ENCODE results near the gene PRR3. TPM values are rescaled to one million over a fixed set of nuclear protein-coding genes. Genes with fewer than 3 reads are reported as not detected.

PRR3 gene
- total RNA-seq, 4 donors from 2014 or later, result 3.8 to 10.6 (median 4.5) TPM

DNA sequence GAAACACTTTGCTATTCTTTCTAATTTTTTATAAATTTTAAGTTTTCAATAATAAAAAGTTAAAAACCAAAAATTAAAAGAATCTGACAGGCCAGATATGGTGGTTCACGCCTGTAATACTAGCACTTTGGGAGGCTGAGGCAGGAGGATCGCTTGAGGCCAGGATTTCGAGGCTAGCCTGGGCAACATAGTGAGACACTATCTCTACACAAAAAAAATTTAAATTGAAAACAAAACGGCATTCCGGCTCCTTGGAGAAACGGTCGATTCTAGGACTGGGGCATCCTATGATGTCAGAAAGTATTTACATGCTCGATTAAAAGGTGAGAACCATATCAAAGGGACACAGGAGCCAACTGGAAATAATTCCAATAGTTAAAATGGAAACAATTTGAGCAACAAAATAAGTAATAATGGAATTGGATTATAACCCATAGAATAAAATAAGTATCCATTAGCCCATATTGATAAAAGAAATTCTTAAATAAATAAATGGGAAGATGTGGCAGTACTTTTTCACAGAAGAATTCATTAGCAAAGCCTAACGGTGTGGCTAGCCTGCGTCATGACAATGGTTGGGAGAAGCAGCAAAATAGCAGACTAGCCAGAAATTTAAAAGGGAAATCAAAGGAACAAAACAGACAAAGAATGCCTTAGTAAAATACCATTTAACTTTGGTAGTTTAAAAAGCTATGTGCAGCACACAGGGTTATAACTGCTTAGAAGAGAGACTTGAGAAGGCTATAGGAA, 46.5 kb upstream of the PRR3 start:
- WGBS, result 79% methylated on average over 10 of the region's 10 CpGs
- peak; percentile 5 for DNase-seq (ENCODE audit: extremely low spot score)
- no peak overlapping the region for H3K27ac ChIP-seq (replicated peaks in 1 of 4)
- H3K9me3 ChIP-seq, result no peaks in the 10 kb centered on the region
- no peak overlapping the region for H3K4me3 ChIP-seq
- peaks cover 0 to 4% (median 0%) of the 10 kb centered on the region in 4 donors for H3K27me3 ChIP-seq
- no peaks in the 10 kb centered on the region for H3K36me3 ChIP-seq
- intact Hi-C loops (cut with DNase I), result no loop called here
- peaks cover 0 to 5% (median 2%) of the 10 kb centered on the region in 4 donors for H3K4me1 ChIP-seq
- TF ChIP-seq, protein P1, sequence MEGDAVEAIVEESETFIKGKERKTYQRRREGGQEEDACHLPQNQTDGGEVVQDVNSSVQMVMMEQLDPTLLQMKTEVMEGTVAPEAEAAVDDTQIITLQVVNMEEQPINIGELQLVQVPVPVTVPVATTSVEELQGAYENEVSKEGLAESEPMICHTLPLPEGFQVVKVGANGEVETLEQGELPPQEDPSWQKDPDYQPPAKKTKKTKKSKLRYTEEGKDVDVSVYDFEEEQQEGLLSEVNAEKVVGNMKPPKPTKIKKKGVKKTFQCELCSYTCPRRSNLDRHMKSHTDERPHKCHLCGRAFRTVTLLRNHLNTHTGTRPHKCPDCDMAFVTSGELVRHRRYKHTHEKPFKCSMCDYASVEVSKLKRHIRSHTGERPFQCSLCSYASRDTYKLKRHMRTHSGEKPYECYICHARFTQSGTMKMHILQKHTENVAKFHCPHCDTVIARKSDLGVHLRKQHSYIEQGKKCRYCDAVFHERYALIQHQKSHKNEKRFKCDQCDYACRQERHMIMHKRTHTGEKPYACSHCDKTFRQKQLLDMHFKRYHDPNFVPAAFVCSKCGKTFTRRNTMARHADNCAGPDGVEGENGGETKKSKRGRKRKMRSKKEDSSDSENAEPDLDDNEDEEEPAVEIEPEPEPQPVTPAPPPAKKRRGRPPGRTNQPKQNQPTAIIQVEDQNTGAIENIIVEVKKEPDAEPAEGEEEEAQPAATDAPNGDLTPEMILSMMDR (IDR thresholded peaks at IDR 0.05), result no peak
- TF ChIP-seq EP300 (IDR thresholded peaks at IDR 0.05) (no peak), POLR2A (IDR thresholded peaks at IDR 0.05; ENCODE audit: low read depth) (no peak), POLR2AphosphoS5 (IDR thresholded peaks at IDR 0.05) (no peak)

- H3K36me3 ChIP-seq, result no peaks in the 10 kb centered on the region
- H3K4me3 ChIP-seq, result no peak overlapping the region
- peaks cover 0 to 3% (median 0%) of the 10 kb centered on the region in 4 donors for H3K27me3 ChIP-seq
- peaks cover 0 to 8% (median 3%) of the 10 kb centered on the region in 4 donors for H3K4me1 ChIP-seq
- H3K27ac ChIP-seq (replicated peaks in 1 of 4), result no peak overlapping the region
- H3K9me3 ChIP-seq, result no peaks in the 10 kb centered on the region
- TF ChIP-seq POLR2A (IDR thresholded peaks at IDR 0.05; ENCODE audit: low read depth) (no peak), POLR2AphosphoS5 (IDR thresholded peaks at IDR 0.05) (no peak), EP300 (IDR thresholded peaks at IDR 0.05) (no peak)
- TF ChIP-seq, protein P1 (IDR thresholded peaks at IDR 0.05), result no peak
- 59% methylated on average over 5 of the region's 5 CpGs for WGBS
- intact Hi-C loops (cut with DNase I), result no loop called here
- peak; percentile 86 for DNase-seq (ENCODE audit: extremely low spot score)
Observed at GRCh38 chr6:30511169-30511546, 45.9 kb upstream of the PRR3 start.

DNA sequence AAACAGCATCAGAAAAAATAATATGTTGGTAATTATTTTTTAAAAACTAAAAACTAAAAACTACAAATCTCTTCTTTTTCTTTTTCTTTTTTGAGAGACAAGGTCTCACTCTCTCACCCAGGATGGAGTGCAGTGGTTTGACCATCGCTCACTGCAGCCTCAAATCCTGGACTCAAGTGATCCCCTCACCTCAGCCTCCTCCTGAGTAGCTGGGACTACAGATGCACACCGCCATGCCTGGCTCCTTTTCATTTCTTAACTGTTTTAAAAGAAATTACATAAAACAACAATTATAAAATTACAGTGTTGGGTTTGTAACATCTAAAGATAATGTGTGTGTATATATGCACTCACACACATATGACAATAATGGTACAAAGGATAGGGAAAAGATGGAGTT, 43.6 kb upstream of the PRR3 start:
- TF ChIP-seq POLR2AphosphoS5 (IDR thresholded peaks at IDR 0.05) (no peak), EP300 (IDR thresholded peaks at IDR 0.05) (no peak), POLR2A (IDR thresholded peaks at IDR 0.05; ENCODE audit: low read depth) (no peak)
- TF ChIP-seq, protein P1 (IDR thresholded peaks at IDR 0.05), result no peak
- no peaks in the 10 kb centered on the region for H3K36me3 ChIP-seq
- peak; percentile 53 for DNase-seq (ENCODE audit: extremely low spot score)
- H3K4me1 ChIP-seq, result peaks cover 5 to 14% (median 7%) of the 10 kb centered on the region in 4 donors
- WGBS, result 93% methylated on average over 2 of the region's 2 CpGs
- no peak overlapping the region for H3K4me3 ChIP-seq
- intact Hi-C loops (cut with DNase I), result no loop called here
- H3K9me3 ChIP-seq, result peaks cover 0 to 1% (median 0%) of the 10 kb centered on the region in 4 donors
- H3K27me3 ChIP-seq, result no peaks in the 10 kb centered on the region
- H3K27ac ChIP-seq (replicated peaks in 1 of 4), result no peak overlapping the region

GRCh38 chr6:30515106-30515505, 42.0 kb upstream of the PRR3 start:
- 61% methylated on average over 4 of the region's 4 CpGs for WGBS

More at GRCh38 chr6:30515106-30515505, 42.0 kb upstream of the PRR3 start:
- H3K4me3 ChIP-seq, result no peak overlapping the region
- H3K27me3 ChIP-seq, result no peaks in the 10 kb centered on the region
- no peak for DNase-seq (ENCODE audit: extremely low spot score)
- H3K27ac ChIP-seq (replicated peaks in 1 of 4), result peak overlapping the region; percentile 76 to 87 (median 80)
- intact Hi-C loops (cut with DNase I), result no loop called here
- peaks cover 0 to 3% (median 0%) of the 10 kb centered on the region in 4 donors for H3K9me3 ChIP-seq
- peaks cover 5 to 14% (median 7%) of the 10 kb centered on the region in 4 donors for H3K4me1 ChIP-seq
- no peak for TF ChIP-seq POLR2AphosphoS5 (IDR thresholded peaks at IDR 0.05)
- TF ChIP-seq, protein P1 (IDR thresholded peaks at IDR 0.05), result no peak
- no peaks in the 10 kb centered on the region for H3K36me3 ChIP-seq

Measured in esophagus muscularis mucosa (tissue), 4 donors.